ENCODE measurements around the gene HPCA. TPM values are rescaled to one million over a fixed set of nuclear protein-coding genes. Genes with fewer than 3 reads are reported as not detected.
A peak's percentile ranks its signal among the peaks of the same experiment; 100 is the strongest.

HPCA gene
- total RNA-seq, 4 donors from 2014 or later: not detected

DNA sequence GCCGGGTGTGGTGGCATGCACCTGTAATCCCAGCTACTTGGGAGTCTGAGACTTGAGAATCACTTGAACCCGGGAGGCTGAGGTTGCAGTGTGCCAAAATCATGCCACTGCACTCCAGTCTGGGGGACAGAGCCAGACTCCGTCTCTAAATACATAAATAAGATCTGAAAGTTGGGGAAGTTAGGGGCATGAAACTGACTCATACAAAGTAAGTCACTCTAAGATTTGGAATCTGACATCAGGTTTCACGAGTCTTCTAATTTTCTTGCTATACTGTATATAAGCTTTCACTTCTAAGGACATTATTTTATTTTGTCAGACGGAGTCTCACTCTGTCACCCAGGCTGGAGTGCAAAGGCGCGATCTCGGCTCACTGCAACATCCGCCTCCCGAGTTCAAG is 48.2 kb downstream of the HPCA start:
- H3K9me3 ChIP-seq: no peaks in the 10 kb centered on the region
- peaks cover 22% of the 10 kb centered on the region for H3K4me1 ChIP-seq
- H3K27ac ChIP-seq: no peak overlapping the region
- 92% methylated on average over 10 of the region's 10 CpGs for WGBS
- no peak overlapping the region for H3K4me3 ChIP-seq
- no peaks in the 10 kb centered on the region for H3K27me3 ChIP-seq
- DNase-seq (ENCODE audit: low spot score in 2 of 2): no peak
- H3K36me3 ChIP-seq: peaks cover 43% of the 10 kb centered on the region
- TF ChIP-seq EP300 (IDR thresholded peaks at IDR 0.05): no peak
- no peak for TF ChIP-seq POLR2A (IDR thresholded peaks at IDR 0.05)
- TF ChIP-seq POLR2AphosphoS5 (IDR thresholded peaks at IDR 0.05): no peak
- TF ChIP-seq, protein P1, sequence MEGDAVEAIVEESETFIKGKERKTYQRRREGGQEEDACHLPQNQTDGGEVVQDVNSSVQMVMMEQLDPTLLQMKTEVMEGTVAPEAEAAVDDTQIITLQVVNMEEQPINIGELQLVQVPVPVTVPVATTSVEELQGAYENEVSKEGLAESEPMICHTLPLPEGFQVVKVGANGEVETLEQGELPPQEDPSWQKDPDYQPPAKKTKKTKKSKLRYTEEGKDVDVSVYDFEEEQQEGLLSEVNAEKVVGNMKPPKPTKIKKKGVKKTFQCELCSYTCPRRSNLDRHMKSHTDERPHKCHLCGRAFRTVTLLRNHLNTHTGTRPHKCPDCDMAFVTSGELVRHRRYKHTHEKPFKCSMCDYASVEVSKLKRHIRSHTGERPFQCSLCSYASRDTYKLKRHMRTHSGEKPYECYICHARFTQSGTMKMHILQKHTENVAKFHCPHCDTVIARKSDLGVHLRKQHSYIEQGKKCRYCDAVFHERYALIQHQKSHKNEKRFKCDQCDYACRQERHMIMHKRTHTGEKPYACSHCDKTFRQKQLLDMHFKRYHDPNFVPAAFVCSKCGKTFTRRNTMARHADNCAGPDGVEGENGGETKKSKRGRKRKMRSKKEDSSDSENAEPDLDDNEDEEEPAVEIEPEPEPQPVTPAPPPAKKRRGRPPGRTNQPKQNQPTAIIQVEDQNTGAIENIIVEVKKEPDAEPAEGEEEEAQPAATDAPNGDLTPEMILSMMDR (IDR thresholded peaks at IDR 0.05): no peak

DNA sequence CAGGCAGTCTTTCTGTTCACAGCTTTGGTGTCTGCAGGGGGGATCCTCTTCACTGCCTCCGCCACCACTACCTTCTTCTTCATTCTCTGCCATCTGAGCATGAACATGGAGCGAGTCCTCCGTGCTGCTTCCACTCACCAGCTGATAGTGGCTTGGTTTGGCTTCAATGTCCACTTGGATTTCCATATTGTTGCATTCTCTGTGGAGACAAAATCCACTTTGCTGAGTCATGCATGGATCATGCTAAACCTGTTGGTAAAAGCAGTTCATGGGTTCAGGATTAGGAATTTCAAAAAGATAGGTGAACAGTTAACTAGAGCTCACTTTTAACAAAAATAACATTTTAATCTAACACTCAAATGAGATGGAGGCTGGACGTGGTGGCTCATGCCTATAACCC is 50.8 kb downstream of the HPCA start:
- Histone ChIP-seq H3K4me3 (no peak overlapping the region), H3K27ac (no peak overlapping the region), H3K4me1 (peaks cover 33% of the 10 kb centered on the region), H3K9me3 (no peaks in the 10 kb centered on the region), H3K27me3 (no peaks in the 10 kb centered on the region), H3K36me3 (peaks cover 65% of the 10 kb centered on the region)
- DNase-seq (ENCODE audit: low spot score in 2 of 2): no peak
- WGBS: 90% methylated on average over 4 of the region's 4 CpGs
- TF ChIP-seq EP300 (IDR thresholded peaks at IDR 0.05) (no peak), POLR2AphosphoS5 (IDR thresholded peaks at IDR 0.05) (no peak), POLR2A (IDR thresholded peaks at IDR 0.05) (no peak)
- TF ChIP-seq, protein P1 (IDR thresholded peaks at IDR 0.05): no peak

DNA sequence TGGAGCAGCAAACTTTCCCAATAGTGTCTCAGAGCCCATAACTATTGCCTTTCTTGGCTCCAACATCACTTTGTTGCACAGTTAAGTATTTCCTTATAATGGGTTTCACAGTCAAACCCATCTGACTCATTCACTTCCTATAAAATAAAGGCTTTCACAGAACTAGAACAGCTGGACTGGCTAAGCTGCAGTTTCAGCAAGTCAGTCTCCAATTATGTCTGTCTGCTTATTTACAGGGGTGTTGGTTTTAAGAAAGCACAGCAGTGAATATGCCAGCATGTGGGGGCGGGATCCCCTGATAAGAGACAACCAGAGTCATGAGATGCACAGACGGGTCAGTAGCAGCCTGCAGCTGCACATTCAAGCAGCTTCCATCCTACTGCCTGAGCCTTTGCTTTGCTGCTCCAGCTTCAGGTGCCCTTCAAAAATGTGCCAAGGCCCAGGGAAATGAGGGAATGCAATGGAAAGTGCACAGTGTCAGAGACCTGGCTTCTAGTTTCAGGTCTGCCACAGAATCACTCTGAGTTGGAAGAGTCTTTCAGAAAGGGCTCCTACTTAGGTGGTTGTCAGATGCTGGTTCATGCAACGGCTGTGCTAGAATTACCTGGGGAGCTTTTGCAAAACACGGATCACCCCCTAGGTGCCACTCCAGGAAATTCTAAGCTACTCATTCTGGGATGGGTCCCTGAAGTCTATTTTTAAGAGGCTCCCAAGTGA is 53.5 kb downstream of the HPCA start:
- H3K4me1 ChIP-seq: peaks cover 21% of the 10 kb centered on the region
- no peak overlapping the region for H3K4me3 ChIP-seq
- H3K27me3 ChIP-seq: no peaks in the 10 kb centered on the region
- no peak for DNase-seq (ENCODE audit: low spot score in 2 of 2)
- TF ChIP-seq EP300 (IDR thresholded peaks at IDR 0.05) (no peak), POLR2AphosphoS5 (IDR thresholded peaks at IDR 0.05) (no peak), POLR2A (IDR thresholded peaks at IDR 0.05) (no peak)
- TF ChIP-seq, protein P1 (IDR thresholded peaks at IDR 0.05): no peak
- 52% methylated on average over 4 of the region's 4 CpGs for WGBS
- peak overlapping the region; percentile 5 for H3K27ac ChIP-seq
- peaks cover 83% of the 10 kb centered on the region for H3K36me3 ChIP-seq
- no peaks in the 10 kb centered on the region for H3K9me3 ChIP-seq

DNA sequence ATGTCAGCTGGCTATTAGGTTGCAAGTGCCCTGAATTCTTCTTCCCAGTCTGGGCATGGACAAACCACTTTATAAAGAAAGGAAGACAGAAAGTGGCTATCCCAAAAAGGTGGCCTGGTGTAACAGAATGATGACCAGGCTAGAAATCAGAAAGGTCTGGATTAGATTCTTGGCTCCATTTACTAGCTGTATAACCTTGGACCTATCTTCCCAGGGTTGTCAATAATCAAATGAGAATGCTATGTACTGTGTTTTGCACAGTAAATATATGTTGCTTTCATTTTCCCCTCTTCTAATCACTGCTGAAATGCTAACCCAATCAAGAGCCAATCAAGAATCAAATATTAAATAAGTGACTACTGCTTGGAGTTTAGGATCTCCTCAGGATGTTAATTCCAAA is 57.9 kb downstream of the HPCA start:
- no peaks in the 10 kb centered on the region for H3K9me3 ChIP-seq
- peaks cover 83% of the 10 kb centered on the region for H3K36me3 ChIP-seq
- H3K4me1 ChIP-seq: peaks cover 26% of the 10 kb centered on the region
- no peaks in the 10 kb centered on the region for H3K27me3 ChIP-seq
- no peak for DNase-seq (ENCODE audit: low spot score in 2 of 2)
- no peak overlapping the region for H3K27ac ChIP-seq
- no peak for TF ChIP-seq POLR2AphosphoS5 (IDR thresholded peaks at IDR 0.05)
- no peak for TF ChIP-seq EP300 (IDR thresholded peaks at IDR 0.05)
- TF ChIP-seq, protein P1 (IDR thresholded peaks at IDR 0.05): no peak
- TF ChIP-seq POLR2A (IDR thresholded peaks at IDR 0.05): no peak
- no peak overlapping the region for H3K4me3 ChIP-seq

Other genes starting within 250 kb of the HPCA start
- gene ZBTB8OS, start 235.9 kb upstream of the HPCA start, total RNA-seq: 10 to 100 TPM; 19.2 to 29.9 (median 24.0) TPM
- gene RBBP4, start 235.3 kb upstream of the HPCA start, total RNA-seq: 100 to 1,000 TPM in 1 of 4 donors, 10 to 100 TPM in 3; 80.5 to 121 (median 90.5) TPM
- gene SYNC, start 183.7 kb upstream of the HPCA start, total RNA-seq: 10 to 100 TPM in 1 of 4 donors, 1 to 10 TPM in 3; 7.4 to 11.4 (median 8.3) TPM
- 10 to 100 TPM; 47.1 to 68.1 (median 50.7) TPM for gene YARS1, start 69.1 kb upstream of the HPCA start, total RNA-seq
- 10 to 100 TPM in 2 of 4 donors, 1 to 10 TPM in 2; 8.8 to 39.7 (median 18.1) TPM for gene S100PBP, start 68.8 kb upstream of the HPCA start, total RNA-seq
- gene FNDC5, start 15.6 kb upstream of the HPCA start, total RNA-seq: 1 to 10 TPM in 2 of 4 donors, under 1 TPM in 1, not detected in 1; 0.48 to 3.0 (median 1.6) TPM
- gene TMEM54, start 14.9 kb downstream of the HPCA start, total RNA-seq: 100 to 1,000 TPM in 3 of 4 donors, 10 to 100 TPM in 1; 61.9 to 283 (median 228) TPM
- 10 to 100 TPM; 33.1 to 55.5 (median 43.0) TPM for gene RNF19B, start 78.3 kb downstream of the HPCA start, total RNA-seq
- gene AK2, start 150.4 kb downstream of the HPCA start, total RNA-seq: 100 to 1,000 TPM; 122 to 139 (median 125) TPM
- 1 to 10 TPM; 2.1 to 3.7 (median 3.2) TPM for gene AZIN2, start 194.7 kb downstream of the HPCA start, total RNA-seq

All from suprapubic skin (tissue), 4 donors.